NT2/D1 (cell line): ENCODE measurements around the gene PADI4.

Experiments used
- SUZ12 ChIP-seq: IDR thresholded peaks from 2 replicates; pipeline ENCODE4 v1.6.1; 2011; ENCODE audit not compliant: insufficient read length, insufficient read depth; ENCODE audit errors: extremely low read depth
- YY1 ChIP-seq: IDR thresholded peaks from 2 replicates; pipeline ENCODE4 v1.6.1; 2011; ENCODE audit not compliant: insufficient read length, insufficient read depth
- ZNF274 ChIP-seq: IDR thresholded peaks from 2 replicates; pipeline ENCODE4 v1.6.1; 2011; ENCODE audit warnings: mild to moderate bottlenecking, low read depth, low read length

DNA sequence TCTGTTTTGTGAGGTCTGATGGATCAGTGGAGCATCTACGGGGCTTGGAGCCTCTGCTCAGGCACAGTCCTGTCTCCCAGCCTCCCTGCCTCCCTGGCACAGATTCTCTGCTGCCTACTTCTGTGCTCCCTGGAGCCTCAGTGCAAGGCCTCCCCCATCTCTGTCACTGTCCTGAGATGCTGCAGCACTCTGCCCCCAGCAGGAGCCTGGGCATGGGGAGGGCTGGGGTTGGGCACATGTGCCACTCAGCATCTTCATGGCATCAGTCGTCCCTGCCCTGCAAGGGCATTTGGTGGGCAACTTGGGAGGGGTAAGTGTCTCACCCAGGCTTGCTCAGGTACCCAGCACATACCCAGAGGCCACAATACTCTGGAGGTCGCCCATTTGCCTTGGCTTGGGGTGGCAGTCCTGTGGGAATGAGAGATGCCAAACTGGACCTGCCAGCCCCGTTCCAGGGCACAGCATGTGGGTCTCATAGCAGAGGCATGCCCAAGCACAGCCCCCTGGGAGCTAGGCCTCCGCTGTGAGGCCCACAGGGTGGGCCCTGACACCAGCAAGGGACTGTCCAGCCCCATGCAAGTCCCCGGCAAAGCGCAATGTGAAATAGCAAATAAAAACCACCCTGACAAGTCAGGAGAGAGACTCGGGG is 30.4 kb upstream of the PADI4 start:
- no peak for TF ChIP-seq SUZ12
- no peak for TF ChIP-seq ZNF274
- TF ChIP-seq YY1, result no peak
